HG03139 (cell line): Measurements from ENCODE around the gene RWDD3.

Source experiments
- ATAC-seq: cut with Tn5 transposase; IDR thresholded peaks from one replicate; pipeline ENCODE4 v1.9.1; 2021; ENCODE audit not compliant: unreplicated experiment

RWDD3 gene

DNA sequence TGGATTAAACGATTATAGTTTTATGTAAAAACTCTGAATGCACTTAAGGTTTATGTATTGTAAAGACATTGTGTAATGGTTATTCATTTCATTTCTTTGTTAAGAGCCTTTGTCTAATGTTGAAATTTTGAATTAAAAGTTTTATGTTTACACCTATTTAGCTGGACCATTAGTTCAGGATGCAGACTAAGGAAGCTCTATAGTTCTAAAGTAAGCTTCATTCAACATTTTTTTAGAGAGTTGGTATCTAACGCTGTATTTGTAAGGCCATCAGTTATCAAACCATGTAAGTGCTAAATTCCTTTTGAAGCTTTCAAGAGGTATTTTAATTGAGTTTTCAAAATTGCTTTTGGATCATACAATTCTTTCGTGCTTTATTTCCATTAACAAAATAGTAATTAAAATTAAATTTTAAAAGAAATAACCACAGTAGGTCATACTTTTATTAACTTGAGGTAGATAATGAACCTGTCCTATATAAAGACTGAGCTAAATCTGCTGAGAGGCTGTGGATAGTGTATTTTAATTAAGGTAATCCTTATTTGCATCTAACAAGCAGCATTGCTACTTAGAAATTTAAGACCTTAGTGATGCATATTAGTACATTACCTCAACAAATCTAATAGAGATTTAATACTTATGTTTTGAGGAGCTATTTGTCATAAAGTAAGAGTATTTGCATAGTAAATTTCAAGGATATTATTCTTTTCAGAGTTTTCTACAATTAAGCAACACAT, 47.9 kb downstream of the RWDD3 start:
- ATAC-seq: no peak

DNA sequence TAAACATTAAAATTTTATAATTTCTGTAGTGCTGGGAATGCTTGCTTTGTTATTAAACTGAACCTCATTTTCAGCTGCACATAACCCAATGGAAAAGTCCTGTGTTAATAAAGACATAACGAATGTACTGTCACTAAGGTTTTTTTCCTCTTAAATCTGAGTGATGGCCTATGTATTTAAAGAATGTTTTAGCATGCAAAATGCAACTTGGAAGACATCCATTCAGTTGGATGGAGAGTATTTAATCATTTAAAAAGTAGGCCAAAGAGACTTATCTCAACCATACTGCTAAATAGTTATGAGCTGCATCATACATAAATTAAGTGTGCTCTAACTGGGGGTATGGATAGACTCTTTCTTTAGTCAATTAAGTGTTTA, 48.5 kb downstream of the RWDD3 start:
- no peak for ATAC-seq

DNA sequence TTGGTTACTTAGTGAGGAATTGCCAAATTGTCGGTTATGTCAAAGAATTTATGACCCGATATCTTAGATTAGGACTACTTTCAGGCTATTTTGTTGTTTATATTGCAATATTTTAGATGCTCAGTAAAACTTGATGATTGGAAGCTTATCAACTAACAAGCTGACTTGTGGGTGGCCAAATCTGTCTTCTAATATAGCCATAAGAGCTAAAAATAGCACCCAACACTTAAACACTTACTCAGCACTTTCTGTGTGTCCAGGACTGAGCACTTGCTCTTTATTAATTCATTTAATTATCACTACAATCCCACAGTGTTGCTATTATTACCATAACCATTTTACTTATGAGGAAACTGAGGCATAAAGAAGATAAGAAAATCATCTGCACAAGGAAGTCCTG, 50.4 kb downstream of the RWDD3 start:
- no peak for ATAC-seq

DNA sequence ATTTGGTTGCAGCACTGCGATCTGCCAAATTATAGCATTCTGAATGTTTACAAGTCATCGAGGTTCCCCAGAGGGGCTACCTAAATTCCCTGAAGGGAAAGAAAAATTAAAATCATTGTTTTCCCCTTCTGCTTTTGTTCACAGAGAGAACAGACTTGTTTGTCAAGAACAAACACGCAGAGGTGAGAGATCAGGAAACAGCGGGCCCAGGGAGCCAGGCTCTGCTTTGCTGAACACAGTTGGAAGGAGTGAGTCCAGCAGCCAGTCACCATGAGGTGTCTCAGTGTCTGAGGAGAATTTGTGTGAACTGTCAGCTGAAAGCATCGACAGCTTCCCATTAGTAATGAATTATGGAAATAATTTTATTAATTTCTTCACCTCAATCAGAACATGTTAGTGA, 52.5 kb downstream of the RWDD3 start:
- ATAC-seq: no peak

DNA sequence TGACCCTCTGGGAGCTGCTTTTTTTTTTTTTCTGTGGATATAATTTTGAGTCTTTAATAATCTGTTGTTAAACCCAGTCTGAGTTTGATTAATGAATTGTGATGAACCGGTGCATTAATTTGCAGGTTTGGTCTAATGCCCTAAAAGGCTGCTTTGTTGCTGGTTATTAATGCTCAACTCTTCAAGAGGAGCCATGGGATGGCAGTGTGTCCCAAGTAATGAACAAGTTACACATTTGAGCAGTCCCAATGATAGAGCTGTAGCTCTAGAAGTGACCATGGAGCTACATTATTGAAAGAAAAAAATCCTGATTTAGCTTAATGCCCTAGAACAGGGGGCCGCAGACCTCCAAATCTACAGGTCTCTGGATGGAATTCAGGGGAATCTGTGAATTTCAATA, 53.1 kb downstream of the RWDD3 start:
- no peak for ATAC-seq

DNA sequence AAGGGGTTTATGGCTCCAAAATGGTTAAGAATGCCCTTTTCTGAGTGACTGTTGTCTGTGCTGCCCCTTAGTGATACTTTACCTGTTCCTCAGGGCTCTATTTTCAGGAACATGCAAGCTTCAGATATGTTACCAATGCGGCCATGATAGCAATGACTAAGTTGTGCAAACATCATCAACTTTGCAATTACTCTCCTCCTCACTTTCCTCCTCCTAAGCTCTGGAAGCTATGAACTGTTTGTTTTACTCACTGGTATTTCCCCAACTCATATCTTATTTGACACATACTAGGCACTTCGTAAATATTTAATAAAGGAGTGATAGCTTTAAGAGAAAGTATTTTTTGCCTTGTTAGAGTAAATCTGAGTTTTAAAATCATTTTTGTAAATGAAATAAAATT, 53.8 kb downstream of the RWDD3 start:
- no peak for ATAC-seq
